ENCODE data around the gene CTBP2. TPM values are rescaled to one million over a fixed set of nuclear protein-coding genes. Genes with fewer than 3 reads are reported as not detected.
"Not testable (repeated sequence)": the region's sequence is repeated elsewhere in the genome, so short reads cannot be mapped to it uniquely, and the experiment has no call there.

Gene CTBP2
- total RNA-seq, 1 donor from 2014 or later: 57.3 TPM

DNA sequence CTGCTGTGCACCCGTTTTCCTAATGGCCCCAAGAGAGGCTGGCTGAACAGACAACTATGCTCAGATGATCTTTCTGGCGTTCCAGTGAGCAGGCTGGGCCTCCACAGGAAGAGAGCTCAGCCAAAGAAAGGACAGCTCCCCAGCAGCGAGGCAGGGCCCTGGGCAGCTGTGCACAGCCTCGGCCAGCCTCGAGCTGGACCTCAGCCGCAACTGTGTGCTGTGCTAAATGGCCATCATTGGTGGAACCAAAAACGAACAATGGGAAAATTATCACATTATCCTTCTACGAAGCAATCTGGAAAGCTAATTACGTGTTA, 97.5 kb downstream of the CTBP2 start:
- DNase-seq (ENCODE audit: low read depth): no peak
- H3K4me3 ChIP-seq (ENCODE audit: low read depth, low read length): no peak overlapping the region
- TF ChIP-seq CTCF (conservative IDR thresholded peaks at IDR 0.05; ENCODE audit: low read depth, low read length): no peak

DNA sequence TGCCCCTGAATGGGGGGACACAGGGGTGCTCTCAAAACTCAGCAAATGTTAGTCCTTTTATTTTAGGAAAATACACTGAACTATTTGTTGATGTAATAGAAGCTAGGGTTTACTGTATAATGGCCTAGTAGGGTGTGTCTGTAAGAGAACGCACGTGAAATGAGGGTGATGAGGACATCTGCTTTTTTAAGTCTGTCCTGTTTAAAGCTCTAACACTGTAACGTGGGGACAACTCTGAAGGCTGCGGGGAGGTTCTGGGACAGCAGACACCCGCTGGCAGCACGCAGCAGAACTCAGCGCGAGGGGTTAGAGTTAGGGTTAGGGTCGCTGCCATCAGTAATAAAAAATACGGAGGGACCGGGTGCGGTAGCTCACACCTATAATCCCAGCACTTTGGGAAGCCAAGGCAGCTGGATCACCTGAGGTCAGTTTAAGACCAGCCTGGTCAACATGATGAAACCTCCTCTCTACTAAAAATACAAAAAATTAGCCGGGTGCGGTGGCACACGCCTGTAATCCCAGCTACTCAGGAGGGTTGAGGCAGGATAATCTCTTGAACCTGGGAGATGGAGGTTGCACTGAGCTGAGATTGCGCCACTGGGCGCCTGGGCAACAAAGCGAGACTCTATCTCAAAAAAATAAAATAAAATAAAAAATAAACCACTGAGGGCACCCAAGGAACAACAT, 98.0 kb downstream of the CTBP2 start:
- TF ChIP-seq CTCF (conservative IDR thresholded peaks at IDR 0.05; ENCODE audit: low read depth, low read length): no peak
- no peak for DNase-seq (ENCODE audit: low read depth)
- H3K4me3 ChIP-seq (ENCODE audit: low read depth, low read length): no peak overlapping the region

DNA sequence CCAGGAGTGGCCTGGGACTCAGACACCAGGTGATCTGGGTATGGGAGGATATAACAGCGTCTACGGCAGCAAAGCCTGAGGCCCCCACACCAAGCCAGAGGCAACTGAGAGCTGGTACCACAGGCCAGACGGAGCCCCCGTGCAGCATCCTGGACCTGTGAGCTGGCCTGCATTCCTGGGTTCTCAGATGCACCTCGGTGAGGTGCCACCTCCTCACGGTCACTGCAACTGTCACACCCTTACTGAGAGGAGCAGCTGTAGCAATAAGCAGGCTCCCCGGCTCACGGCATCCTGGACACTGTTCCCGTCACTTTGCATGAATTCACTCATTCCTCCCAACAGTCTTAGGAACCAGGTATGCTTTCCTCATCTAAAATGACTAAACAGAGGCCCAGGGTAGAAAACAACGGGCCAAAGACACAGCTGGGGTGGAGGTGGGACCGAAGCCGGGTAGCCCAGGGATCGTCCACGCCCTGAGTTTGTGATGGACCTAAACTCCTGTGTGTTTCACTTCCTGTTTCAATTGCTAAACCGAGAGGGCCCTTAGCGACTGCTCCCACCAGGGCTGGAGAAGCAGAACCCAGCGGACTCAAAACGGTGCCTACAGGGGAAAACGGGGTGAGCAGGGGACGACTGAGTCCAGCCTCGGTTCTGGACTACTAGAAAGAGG, 98.7 kb downstream of the CTBP2 start:
- no peak overlapping the region for H3K4me3 ChIP-seq (ENCODE audit: low read depth, low read length)
- TF ChIP-seq CTCF (conservative IDR thresholded peaks at IDR 0.05; ENCODE audit: low read depth, low read length): no peak
- no peak for DNase-seq (ENCODE audit: low read depth)

- no peak for DNase-seq (ENCODE audit: low read depth)
- peak overlapping the region; percentile 32 for H3K4me3 ChIP-seq (ENCODE audit: low read depth, low read length)
Measured at GRCh38 chr10:125060826-125061556, 99.4 kb downstream of the CTBP2 start.

DNA sequence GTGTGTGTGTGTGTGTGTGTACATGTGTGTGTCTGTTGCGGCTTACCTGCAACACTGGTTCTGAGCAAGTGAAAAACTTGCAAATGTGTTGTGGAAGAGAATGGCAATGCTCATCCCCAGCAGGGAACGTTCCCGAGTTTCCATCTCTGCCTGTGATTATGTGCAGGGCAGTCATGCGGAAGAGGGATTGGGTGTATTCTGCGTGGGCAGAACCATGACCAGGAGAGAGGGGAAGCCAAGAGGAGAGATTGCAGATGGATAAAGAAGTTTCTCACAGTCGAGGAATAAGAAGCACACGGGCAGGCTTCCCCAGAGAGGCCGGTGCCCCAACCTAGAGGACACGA, 99.9 kb downstream of the CTBP2 start:
- DNase-seq (ENCODE audit: low read depth): peak; percentile 48
- H3K4me3 ChIP-seq (ENCODE audit: low read depth, low read length): peak overlapping the region; percentile 32
- no peak for TF ChIP-seq CTCF (conservative IDR thresholded peaks at IDR 0.05; ENCODE audit: low read depth, low read length)

More at GRCh38 chr10:125060826-125061556, 99.4 kb downstream of the CTBP2 start:
- TF ChIP-seq CTCF (conservative IDR thresholded peaks at IDR 0.05; ENCODE audit: low read depth, low read length): peak; percentile 87

DNA sequence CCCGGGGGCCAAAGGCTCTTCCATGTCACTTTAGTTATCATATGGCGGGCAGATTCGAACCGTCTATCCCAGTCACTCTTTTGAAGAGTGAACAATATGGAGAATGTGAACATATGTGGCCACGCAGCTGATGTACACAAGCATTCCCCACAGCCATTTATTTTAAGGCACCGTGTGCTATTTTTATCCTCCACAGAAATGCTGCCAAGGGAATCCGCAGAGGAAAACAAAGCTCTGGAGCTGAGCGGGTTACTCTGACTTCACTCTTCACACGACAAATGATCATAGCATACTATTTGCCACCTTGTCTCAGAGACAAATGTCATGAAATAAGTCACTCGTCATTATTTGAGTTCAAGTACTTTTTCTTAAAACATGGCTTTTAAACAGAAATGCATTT, 100.3 kb downstream of the CTBP2 start:
- no peak for DNase-seq (ENCODE audit: low read depth)
- no peak for TF ChIP-seq CTCF (conservative IDR thresholded peaks at IDR 0.05; ENCODE audit: low read depth, low read length)
- no peak overlapping the region for H3K4me3 ChIP-seq (ENCODE audit: low read depth, low read length)

- DNase-seq (ENCODE audit: low read depth); H3K4me3 ChIP-seq (ENCODE audit: low read depth, low read length): not testable (repeated sequence)
Measured at GRCh38 chr10:125059348-125059747, 101.0 kb downstream of the CTBP2 start.
